Upper lobe of left lung (tissue), 6 donors: ENCODE data around the gene PHF3. TPM values are rescaled to one million over a fixed set of nuclear protein-coding genes. Genes with fewer than 3 reads are reported as not detected.

Experiments
- ATAC-seq, 2 donors: fragments of 200-7000 bp; cut with Tn5 transposase; one replicate each; pipeline ENCODE4 v1.9.1; 2022; ENCODE audit warnings: mild to moderate bottlenecking in 2 of 2, moderate library complexity in 2 of 2; ENCODE audit not compliant: low FRiP score in 2 of 2
- DNase-seq, 2 donors: peaks; one replicate each; pipeline ENCODE4 v3.0.0-alpha.2; 2019 to 2020
- H3K27ac ChIP-seq, 4 donors: fragments of 200-600 bp; sonication (generic); one replicate each; pipeline ENCODE4 v1.5.1; 2016 to 2019
- H3K27me3 ChIP-seq, 4 donors: fragments of 200-600 bp; sonication (generic); one replicate each; pipeline ENCODE4 v1.5.1; 2017 to 2019
- H3K36me3 ChIP-seq, 4 donors: fragments of 200-600 bp; sonication (generic); one replicate each; pipeline ENCODE4 v1.5.1; 2016 to 2019
- H3K4me1 ChIP-seq, 4 donors: fragments of 200-600 bp; sonication (generic); one replicate each; pipeline ENCODE4 v1.5.1; 2018 to 2019
- H3K4me3 ChIP-seq, 4 donors: fragments of 200-600 bp; sonication (generic); one replicate each; pipeline ENCODE4 v1.5.1; 2017 to 2019; ENCODE audit warnings: mild to moderate bottlenecking in 2 of 4, moderate library complexity in 1 of 4
- H3K9me3 ChIP-seq, 4 donors: fragments of 200-600 bp; sonication (generic); one replicate each; pipeline ENCODE4 v1.5.1; 2018 to 2019
- EP300 ChIP-seq, 4 donors: sonication (generic); formaldehyde crosslinking; IDR thresholded peaks; one replicate each; pipeline ENCODE4 v1.5.1; 2017; ENCODE audit warnings: antibody characterized with exemption in 4 of 4, control low read depth in 2 of 4
- POLR2A ChIP-seq, 4 donors: fragments of 450-650 bp; IDR thresholded peaks; one replicate each; pipeline ENCODE4 v1.5.1; 2016 to 2017; ENCODE audit warnings: antibody characterized with exemption in 4 of 4, mild to moderate bottlenecking in 2 of 4
- POLR2AphosphoS5 ChIP-seq, 2 donors: sonication (generic); formaldehyde crosslinking; IDR thresholded peaks; one replicate each; pipeline ENCODE4 v1.5.1; 2017; ENCODE audit warnings: antibody characterized with exemption in 2 of 2
- WGBS, 2 donors: methylation state at CpG; one replicate each; pipeline ENCODE4 v1.1.5; 2017 to 2018; 5-methylcytosine and 5-hydroxymethylcytosine counted together
- total RNA-seq, 6 donors: library from RNA; depleted of rRNA in 4 of 6; stranded (reverse); fragments of >200 nt in 4 of 6; gene quantifications; one replicate each; pipeline versions ENCODE4 v1.1.0 to v1.2.1, GENCODE V29; 2016 to 2021
- TF ChIP-seq, protein P1 (sequence below), 6 experiments: fragments of 450-650 bp in 4 of 6; fragments of 200-600 bp in 2 of 6; sonication (generic) in 2 of 6; IDR thresholded peaks; one replicate each; pipeline ENCODE4 v1.5.1; 2016 to 2019; ENCODE audit warnings: antibody characterized with exemption in 6 of 6
- donor health status: DM: no; HTN: no; CAD: no; lungs with moderate emphysema.
- donor health status: DM: no; HTN: yes; CAD: no; lungs with severe emphysema.

Gene PHF3
- total RNA-seq, 6 donors from 2014 or later: 47.4 to 111 (median 51.5) TPM

DNA sequence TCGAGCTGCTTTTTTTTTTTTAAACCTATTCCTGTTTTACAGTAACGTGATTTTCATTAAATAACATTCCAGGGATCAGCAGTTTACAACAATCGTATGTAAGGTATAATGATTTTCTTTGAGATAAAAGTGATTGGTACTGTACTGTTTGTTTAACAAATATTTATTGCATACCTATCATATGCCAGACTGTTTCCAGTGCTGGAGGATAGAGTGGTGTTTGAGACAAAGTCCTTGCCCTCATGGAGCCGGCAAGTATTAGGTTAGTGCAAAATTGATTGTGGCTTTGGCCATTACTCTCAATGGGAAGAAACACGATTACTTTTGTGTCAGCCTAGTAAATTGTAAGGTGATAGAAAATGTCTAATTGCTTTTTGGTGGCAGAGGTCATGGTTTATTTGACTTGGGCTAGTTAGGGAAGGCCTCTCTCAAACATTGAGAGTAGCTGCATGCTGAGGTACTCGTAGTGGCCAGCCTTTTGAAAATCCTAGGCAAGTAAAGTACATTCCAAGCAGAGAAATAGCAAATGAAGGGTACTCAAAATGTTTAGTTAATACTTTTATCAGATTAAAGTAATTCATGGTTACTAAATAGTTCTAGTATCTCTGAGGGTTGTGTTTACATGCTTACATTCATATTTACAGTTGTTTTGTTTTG, 35.6 kb downstream of the PHF3 start:
- no peak overlapping the region for H3K27ac ChIP-seq
- peak; percentile 26 to 66 for ATAC-seq
- DNase-seq: no peak
- H3K4me3 ChIP-seq: no peak overlapping the region
- peaks cover 5 to 45% (median 29%) of the 10 kb centered on the region in 4 donors for H3K4me1 ChIP-seq
- no peaks in the 10 kb centered on the region for H3K27me3 ChIP-seq
- TF ChIP-seq EP300 (IDR thresholded peaks at IDR 0.05) (no peak), POLR2AphosphoS5 (IDR thresholded peaks at IDR 0.05) (no peak), POLR2A (IDR thresholded peaks at IDR 0.05) (no peak)
- TF ChIP-seq, protein P1, sequence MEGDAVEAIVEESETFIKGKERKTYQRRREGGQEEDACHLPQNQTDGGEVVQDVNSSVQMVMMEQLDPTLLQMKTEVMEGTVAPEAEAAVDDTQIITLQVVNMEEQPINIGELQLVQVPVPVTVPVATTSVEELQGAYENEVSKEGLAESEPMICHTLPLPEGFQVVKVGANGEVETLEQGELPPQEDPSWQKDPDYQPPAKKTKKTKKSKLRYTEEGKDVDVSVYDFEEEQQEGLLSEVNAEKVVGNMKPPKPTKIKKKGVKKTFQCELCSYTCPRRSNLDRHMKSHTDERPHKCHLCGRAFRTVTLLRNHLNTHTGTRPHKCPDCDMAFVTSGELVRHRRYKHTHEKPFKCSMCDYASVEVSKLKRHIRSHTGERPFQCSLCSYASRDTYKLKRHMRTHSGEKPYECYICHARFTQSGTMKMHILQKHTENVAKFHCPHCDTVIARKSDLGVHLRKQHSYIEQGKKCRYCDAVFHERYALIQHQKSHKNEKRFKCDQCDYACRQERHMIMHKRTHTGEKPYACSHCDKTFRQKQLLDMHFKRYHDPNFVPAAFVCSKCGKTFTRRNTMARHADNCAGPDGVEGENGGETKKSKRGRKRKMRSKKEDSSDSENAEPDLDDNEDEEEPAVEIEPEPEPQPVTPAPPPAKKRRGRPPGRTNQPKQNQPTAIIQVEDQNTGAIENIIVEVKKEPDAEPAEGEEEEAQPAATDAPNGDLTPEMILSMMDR (IDR thresholded peaks at IDR 0.05): no peak
- peaks cover 0 to 3% (median 0%) of the 10 kb centered on the region in 4 donors for H3K36me3 ChIP-seq
- WGBS, 2 donors: 58 to 75% methylated on average over 6 of the region's 6 CpGs
- no peaks in the 10 kb centered on the region for H3K9me3 ChIP-seq

DNA sequence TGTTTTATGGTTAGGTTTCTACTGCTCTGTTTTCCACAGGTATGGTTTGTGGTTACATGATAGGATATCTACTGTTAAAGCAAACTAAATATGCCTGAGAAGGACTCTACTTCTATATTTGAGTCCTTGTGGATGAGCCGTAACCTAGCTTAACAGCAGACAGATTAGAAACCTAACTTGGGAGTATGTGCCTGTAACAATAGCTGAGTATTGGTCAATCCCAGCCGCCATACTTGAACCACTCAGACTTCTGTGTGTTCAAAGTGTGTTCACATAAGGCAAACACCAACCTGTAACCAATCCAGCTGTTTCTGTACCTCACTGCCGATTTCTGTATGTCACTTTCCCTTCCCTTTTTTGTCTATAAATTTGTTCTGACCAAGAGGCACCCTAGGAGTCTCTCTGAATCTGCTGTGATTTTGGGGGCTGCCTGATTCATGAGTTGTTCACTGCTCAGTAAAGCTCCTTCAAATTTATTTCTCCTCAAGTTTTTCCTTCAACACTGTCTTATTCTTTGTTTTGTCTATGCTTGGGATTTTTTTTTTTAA, 37.1 kb downstream of the PHF3 start:
- H3K4me1 ChIP-seq: peaks cover 5 to 53% (median 42%) of the 10 kb centered on the region in 4 donors
- TF ChIP-seq POLR2A (IDR thresholded peaks at IDR 0.05): no peak
- no peak for TF ChIP-seq POLR2AphosphoS5 (IDR thresholded peaks at IDR 0.05)
- TF ChIP-seq, protein P1 (IDR thresholded peaks at IDR 0.05): no peak
- no peak for TF ChIP-seq EP300 (IDR thresholded peaks at IDR 0.05)
- H3K4me3 ChIP-seq: no peak overlapping the region
- DNase-seq (no peak), ATAC-seq (no peak)
- H3K36me3 ChIP-seq: peaks cover 0 to 3% (median 0%) of the 10 kb centered on the region in 4 donors
- no peaks in the 10 kb centered on the region for H3K27me3 ChIP-seq
- 77 to 80% methylated on average over 3 of the region's 3 CpGs for WGBS, 2 donors
- H3K9me3 ChIP-seq: no peaks in the 10 kb centered on the region
- H3K27ac ChIP-seq: no peak overlapping the region

DNA sequence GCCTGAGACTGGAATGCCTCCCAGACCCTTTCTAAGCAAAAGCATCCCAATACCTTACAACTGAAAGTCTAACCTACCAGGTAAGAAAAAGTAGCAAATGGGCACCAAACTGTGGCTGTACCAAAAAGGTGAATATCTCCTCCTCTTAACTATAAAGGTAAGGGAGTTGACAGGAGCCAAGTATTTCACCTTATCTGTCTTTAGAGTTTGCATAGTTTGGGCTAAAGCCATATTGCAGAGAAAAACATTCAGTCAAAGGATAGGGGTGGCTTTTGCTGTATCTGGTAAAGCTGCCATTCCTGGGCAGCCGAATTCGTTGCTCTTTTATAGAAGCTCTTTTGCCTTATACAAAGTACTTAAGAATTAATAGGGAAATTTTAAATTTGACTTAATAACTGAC, 38.1 kb downstream of the PHF3 start:
- ATAC-seq (no peak), DNase-seq (no peak)
- 75 to 86% methylated on average over 2 of the region's 2 CpGs for WGBS, 2 donors
- Histone ChIP-seq H3K9me3 (no peaks in the 10 kb centered on the region), H3K36me3 (peaks cover 0 to 3% (median 0%) of the 10 kb centered on the region in 4 donors), H3K27ac (no peak overlapping the region), H3K4me3 (no peak overlapping the region), H3K4me1 (peaks cover 5 to 53% (median 42%) of the 10 kb centered on the region in 4 donors), H3K27me3 (no peaks in the 10 kb centered on the region)
- TF ChIP-seq POLR2AphosphoS5 (IDR thresholded peaks at IDR 0.05): no peak
- no peak for TF ChIP-seq EP300 (IDR thresholded peaks at IDR 0.05)

DNA sequence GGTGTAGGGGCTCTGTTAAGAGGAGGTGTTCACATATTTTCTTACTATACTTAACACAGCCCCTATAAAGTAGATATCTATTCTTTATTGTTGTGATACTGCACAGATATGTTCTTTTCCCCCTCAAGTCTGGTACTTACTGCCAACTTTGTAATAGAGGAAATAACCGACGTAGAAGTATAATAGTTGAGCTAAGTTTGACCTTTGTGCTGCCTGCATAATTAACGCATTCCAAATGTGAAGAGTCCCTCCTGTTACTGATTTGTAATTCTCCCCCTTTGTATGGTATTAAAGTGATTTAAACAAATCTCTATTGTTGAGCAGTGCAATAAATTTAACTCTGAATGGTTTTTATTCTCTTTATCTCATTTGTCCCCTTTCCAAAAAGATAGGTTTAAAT, 39.0 kb downstream of the PHF3 start:
- 51 to 59% methylated on average over 3 of the region's 3 CpGs for WGBS, 2 donors
- ATAC-seq: no peak

DNA sequence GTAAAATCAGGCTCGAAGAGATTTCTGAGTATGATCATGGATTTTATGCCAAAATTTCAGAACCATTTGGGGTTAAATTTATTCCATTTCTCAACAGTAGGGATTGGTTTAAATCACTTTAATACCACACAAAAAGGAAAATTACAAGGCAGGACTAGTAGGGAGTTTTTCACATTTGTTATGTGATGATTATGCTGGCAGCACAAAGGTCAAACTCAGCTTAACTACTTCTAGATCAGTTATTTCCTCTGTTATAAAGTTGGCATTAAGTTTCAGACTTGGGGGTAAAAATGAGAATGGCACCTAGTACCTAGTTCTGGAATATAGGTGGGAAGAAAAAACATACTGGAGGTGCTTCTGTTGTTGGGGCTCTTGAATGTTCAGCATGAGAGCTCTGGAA, 39.5 kb downstream of the PHF3 start:
- DNase-seq (no peak), ATAC-seq (no peak)
- H3K4me1 ChIP-seq: peaks cover 5 to 52% (median 40%) of the 10 kb centered on the region in 4 donors
- H3K4me3 ChIP-seq: no peak overlapping the region
- TF ChIP-seq, protein P1 (IDR thresholded peaks at IDR 0.05): no peak
- no peak for TF ChIP-seq POLR2AphosphoS5 (IDR thresholded peaks at IDR 0.05)
- no peak for TF ChIP-seq POLR2A (IDR thresholded peaks at IDR 0.05)
- TF ChIP-seq EP300 (IDR thresholded peaks at IDR 0.05): no peak
- H3K27me3 ChIP-seq: no peaks in the 10 kb centered on the region
- no peaks in the 10 kb centered on the region for H3K9me3 ChIP-seq
- H3K27ac ChIP-seq: no peak overlapping the region
- 85 to 93% methylated on average over 1 of the region's 1 CpG for WGBS, 2 donors
- peaks cover 0 to 3% (median 0%) of the 10 kb centered on the region in 4 donors for H3K36me3 ChIP-seq

More for the DNA sequence above, 39.0 kb downstream of the PHF3 start:
- Histone ChIP-seq H3K4me1 (peaks cover 5 to 53% (median 40%) of the 10 kb centered on the region in 4 donors), H3K9me3 (no peaks in the 10 kb centered on the region), H3K4me3 (no peak overlapping the region), H3K27me3 (no peaks in the 10 kb centered on the region), H3K36me3 (peaks cover 0 to 3% (median 0%) of the 10 kb centered on the region in 4 donors), H3K27ac (no peak overlapping the region)
- TF ChIP-seq POLR2AphosphoS5 (IDR thresholded peaks at IDR 0.05) (no peak), POLR2A (IDR thresholded peaks at IDR 0.05) (no peak), EP300 (IDR thresholded peaks at IDR 0.05) (no peak)
- TF ChIP-seq, protein P1 (IDR thresholded peaks at IDR 0.05): no peak
- no peak for DNase-seq
